Muscle layer of duodenum (tissue), 2 donors: ENCODE results near the gene MAP1A.
"Not testable (repeated sequence)": the region's sequence is repeated elsewhere in the genome, so short reads cannot be mapped to it uniquely, and the experiment has no call there.

Experiments
- H3K27ac ChIP-seq: one replicate; pipeline ENCODE4 v1.7.0; 2013; ENCODE audit warnings: mild to moderate bottlenecking, low read length
- H3K27me3 ChIP-seq: one replicate; pipeline ENCODE4 v1.7.0; 2013; ENCODE audit warnings: low read depth, mild to moderate bottlenecking, control low read depth, low read length
- H3K36me3 ChIP-seq, 2 donors: one replicate each; pipeline ENCODE4 v1.7.0; 2013; ENCODE audit warnings: low read length in 2 of 2, control low read depth in 1 of 2, mild to moderate bottlenecking in 1 of 2; ENCODE audit not compliant: insufficient read depth in 2 of 2, control insufficient read depth in 1 of 2
- H3K4me1 ChIP-seq, 2 donors: one replicate each; pipeline ENCODE4 v1.7.0; 2013; ENCODE audit warnings: low read length in 2 of 2, mild to moderate bottlenecking in 2 of 2, control low read depth in 1 of 2, moderate library complexity in 1 of 2; ENCODE audit not compliant: insufficient read depth in 2 of 2, control insufficient read depth in 1 of 2
- H3K4me3 ChIP-seq, 2 donors: one replicate each; pipeline ENCODE4 v1.7.0; 2013; ENCODE audit warnings: low read length in 2 of 2, low read depth in 1 of 2, mild to moderate bottlenecking in 1 of 2
- H3K9me3 ChIP-seq, 2 donors: one replicate each; pipeline ENCODE4 v1.7.0; 2013; ENCODE audit warnings: low read length in 2 of 2, control low read depth in 1 of 2, mild to moderate bottlenecking in 1 of 2; ENCODE audit not compliant: control insufficient read depth in 1 of 2
- donor health status: healthy.

The MAP1A gene

GRCh38 chr15:43531018-43531670, 13.7 kb downstream of the MAP1A start:
- H3K27ac ChIP-seq, result no peak overlapping the region

GRCh38 chr15:43532826-43533225, 15.4 kb downstream of the MAP1A start:
- not testable (repeated sequence) for H3K27me3 ChIP-seq, H3K27ac ChIP-seq, H3K9me3 ChIP-seq, H3K4me1 ChIP-seq, H3K4me3 ChIP-seq
- H3K36me3 ChIP-seq, result peaks cover 11 to 16% of the 10 kb centered on the region in 2 donors

More at GRCh38 chr15:43531018-43531670, 13.7 kb downstream of the MAP1A start:
- Histone ChIP-seq H3K27me3 (no peaks in the 10 kb centered on the region), H3K4me3 (no peak overlapping the region), H3K9me3 (no peaks in the 10 kb centered on the region), H3K36me3 (peaks cover 11 to 19% of the 10 kb centered on the region in 2 donors), H3K4me1 (no peaks in the 10 kb centered on the region)

GRCh38 chr15:43534897-43535296, 17.5 kb downstream of the MAP1A start:
- Histone ChIP-seq H3K9me3 (no peaks in the 10 kb centered on the region), H3K36me3 (peaks cover 11 to 16% of the 10 kb centered on the region in 2 donors), H3K27me3 (no peaks in the 10 kb centered on the region), H3K4me1 (no peaks in the 10 kb centered on the region), H3K4me3 (no peak overlapping the region), H3K27ac (no peak overlapping the region)

DNA sequence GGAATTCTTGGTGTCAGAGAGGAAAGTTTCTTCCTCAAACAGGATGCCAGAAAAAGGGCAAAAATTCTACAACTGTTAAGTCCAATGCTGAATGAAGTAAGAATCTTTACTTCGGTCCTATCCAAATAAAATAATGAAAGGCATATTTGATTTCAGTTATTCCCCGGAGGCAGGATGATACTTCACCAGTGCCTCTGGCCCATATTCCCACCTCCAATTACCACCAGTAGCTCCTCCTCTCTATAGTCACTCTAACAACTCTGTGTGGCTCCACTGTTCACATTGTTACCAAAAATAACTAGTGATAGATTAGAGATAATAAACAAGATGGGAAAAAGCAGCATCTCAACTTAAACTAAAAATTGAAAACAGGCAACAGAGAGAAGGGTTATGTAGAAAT, 20.7 kb downstream of the MAP1A start:
- Histone ChIP-seq H3K27ac (no peak overlapping the region), H3K27me3 (no peaks in the 10 kb centered on the region), H3K36me3 (peaks cover 11 to 16% of the 10 kb centered on the region in 2 donors), H3K9me3 (no peaks in the 10 kb centered on the region), H3K4me3 (no peak overlapping the region), H3K4me1 (no peaks in the 10 kb centered on the region)

- Histone ChIP-seq H3K36me3 (peaks cover 0 to 2% of the 10 kb centered on the region in 2 donors), H3K4me3 (no peak overlapping the region), H3K4me1 (no peaks in the 10 kb centered on the region), H3K9me3 (no peaks in the 10 kb centered on the region), H3K27me3 (no peaks in the 10 kb centered on the region), H3K27ac (no peak overlapping the region)
Observed at GRCh38 chr15:43541785-43542184, 24.4 kb downstream of the MAP1A start.

DNA sequence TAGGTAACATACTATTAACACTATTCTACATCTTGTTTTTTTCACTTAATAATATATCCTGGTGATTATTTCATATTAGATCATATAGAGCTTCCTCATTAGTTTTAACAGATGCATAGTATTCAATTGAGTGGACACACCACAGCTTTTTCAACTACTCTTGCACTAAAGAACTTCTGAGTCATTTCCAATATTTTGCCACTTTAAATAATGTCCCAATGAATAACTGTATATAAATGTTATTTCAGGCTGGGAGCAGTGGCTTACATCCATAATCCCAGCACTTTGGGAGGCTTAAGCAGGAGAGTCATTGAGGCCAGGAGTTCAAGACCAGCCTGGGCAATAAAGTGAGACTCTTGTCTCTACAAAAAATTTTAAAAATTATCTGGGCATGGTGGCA, 26.9 kb downstream of the MAP1A start:
- no peak overlapping the region for H3K27ac ChIP-seq
- H3K9me3 ChIP-seq, result no peaks in the 10 kb centered on the region
- no peak overlapping the region for H3K4me3 ChIP-seq
- no peaks in the 10 kb centered on the region for H3K27me3 ChIP-seq
- H3K36me3 ChIP-seq, result peaks cover 0 to 13% of the 10 kb centered on the region in 2 donors
- no peaks in the 10 kb centered on the region for H3K4me1 ChIP-seq

- H3K27ac ChIP-seq, result no peak overlapping the region
- H3K27me3 ChIP-seq, result no peaks in the 10 kb centered on the region
- peaks cover 0 to 14% of the 10 kb centered on the region in 2 donors for H3K36me3 ChIP-seq
- no peaks in the 10 kb centered on the region for H3K9me3 ChIP-seq
- H3K4me3 ChIP-seq, result no peak overlapping the region
- no peaks in the 10 kb centered on the region for H3K4me1 ChIP-seq
Observed at GRCh38 chr15:43545426-43545825, 28.0 kb downstream of the MAP1A start.

- Histone ChIP-seq H3K4me1 (no peaks in the 10 kb centered on the region), H3K27ac (no peak overlapping the region), H3K27me3 (no peaks in the 10 kb centered on the region), H3K9me3 (no peaks in the 10 kb centered on the region), H3K4me3 (no peak overlapping the region), H3K36me3 (peaks cover 0 to 14% of the 10 kb centered on the region in 2 donors)
Observed at GRCh38 chr15:43547539-43547938, 30.1 kb downstream of the MAP1A start.

GRCh38 chr15:43550527-43551363, 33.3 kb downstream of the MAP1A start:
- no peak overlapping the region for H3K27ac ChIP-seq
- H3K4me3 ChIP-seq, result no peak overlapping the region
- H3K27me3 ChIP-seq, result no peaks in the 10 kb centered on the region
- no peaks in the 10 kb centered on the region for H3K9me3 ChIP-seq
- H3K4me1 ChIP-seq, result no peaks in the 10 kb centered on the region
- H3K36me3 ChIP-seq, result peaks cover 0 to 14% of the 10 kb centered on the region in 2 donors

- H3K27me3 ChIP-seq, result no peaks in the 10 kb centered on the region
- no peak overlapping the region for H3K27ac ChIP-seq
- peaks cover 0 to 19% of the 10 kb centered on the region in 2 donors for H3K36me3 ChIP-seq
- H3K4me3 ChIP-seq, result no peak overlapping the region
- H3K4me1 ChIP-seq, result no peaks in the 10 kb centered on the region
- no peaks in the 10 kb centered on the region for H3K9me3 ChIP-seq
Observed at GRCh38 chr15:43552256-43552655, 34.8 kb downstream of the MAP1A start.

- Histone ChIP-seq H3K4me3 (no peak overlapping the region), H3K27me3 (no peaks in the 10 kb centered on the region), H3K36me3 (peaks cover 0 to 20% of the 10 kb centered on the region in 2 donors), H3K27ac (no peak overlapping the region), H3K9me3 (no peaks in the 10 kb centered on the region), H3K4me1 (no peaks in the 10 kb centered on the region)
Observed at GRCh38 chr15:43552986-43553385, 35.6 kb downstream of the MAP1A start.
